ENCODE measurements around the gene EVL. TPM values are rescaled to one million over a fixed set of nuclear protein-coding genes. Genes with fewer than 3 reads are reported as not detected.

Gene EVL
- total and polyA plus RNA-seq, 2 of the 8 experiments (the other 6 are each of a cell fraction or from before 2014, with no cell fraction given) = 30.7 to 64.6 TPM

GRCh38 chr14:100038065-100038464 is 27.2 kb upstream of the EVL start:
- Histone ChIP-seq H2BK15ac (ENCODE audit: low read length) (no peak overlapping the region), H3K79me2 (ENCODE audit: control insufficient read depth in 1 of 2, insufficient read depth in 2 of 2, low read length in 2 of 2) (no peaks in the 10 kb centered on the region; a peak in 1 of 4 replicates), H3K4ac (replicated peaks; ENCODE audit: insufficient read length, low read depth, low read length) (no peak overlapping the region), H3K79me1 (ENCODE audit: low read depth, low read length) (no peaks in the 10 kb centered on the region), H2BK5ac (ENCODE audit: low read depth, low read length) (no peak overlapping the region), H2BK120ac (replicated peaks; ENCODE audit: low read depth, low read length) (no peak overlapping the region), H3K4me1 (replicated peaks in 1 of 4; ENCODE audit: control insufficient read depth in 3 of 4, insufficient read depth in 4 of 4, low read length in 3 of 4) (no peaks in the 10 kb centered on the region; a peak in 1 of 7 replicates), H3K23ac (ENCODE audit: insufficient read length) (no peak overlapping the region), H2BK12ac (ENCODE audit: low read depth, low read length) (no peak overlapping the region), H3K9ac (replicated peaks in 1 of 4; ENCODE audit: extremely low read depth in 1 of 4, low read depth in 3 of 4, low read length in 3 of 4) (no peak overlapping the region), H3K36me3 (ENCODE audit: control insufficient read depth in 2 of 4, insufficient read depth in 4 of 4, low read length in 3 of 4) (no peaks in the 10 kb centered on the region), H3K18ac (ENCODE audit: extremely low read depth, low read length) (no peak overlapping the region), H3K4me3 (ENCODE audit: extremely low read depth in 1 of 4, insufficient read depth in 2 of 4, low read depth in 3 of 4, low read length in 4 of 4) (no peak overlapping the region), H4K91ac (replicated peaks; ENCODE audit: insufficient read length, low read length) (no peak overlapping the region), H3K56ac (replicated peaks; ENCODE audit: insufficient read length, low read depth, low read length) (no peak overlapping the region), H2BK20ac (ENCODE audit: low read length) (no peak overlapping the region), H2AFZ (ENCODE audit: low read length) (no peak overlapping the region), H3K14ac (ENCODE audit: insufficient read length) (no peak overlapping the region), H3K9me3 (ENCODE audit: insufficient read depth in 2 of 2, low read depth in 1 of 2, low read length in 1 of 2) (no peaks in the 10 kb centered on the region), H2AK5ac (ENCODE audit: low read depth, low read length) (no peak overlapping the region), H4K5ac (ENCODE audit: insufficient read length, low read depth, low read length) (no peak overlapping the region), H3K23me2 (ENCODE audit: low read depth, low read length) (no peaks in the 10 kb centered on the region), H4K8ac (ENCODE audit: extremely low read depth, insufficient read depth, low read length) (no peak overlapping the region), H3K27me3 (replicated peaks in 1 of 4; ENCODE audit: control insufficient read depth in 3 of 4, extremely low read depth in 1 of 4, insufficient read depth in 3 of 4, low read length in 3 of 4) (no peaks in the 10 kb centered on the region), H3K4me2 (ENCODE audit: insufficient read depth in 1 of 2, low read depth in 2 of 2, low read length in 2 of 2) (no peak overlapping the region), H4K20me1 (replicated peaks in 1 of 2; ENCODE audit: control insufficient read depth in 1 of 2, insufficient read depth in 2 of 2, low read length in 2 of 2) (peaks cover 0 to 2% of the 10 kb centered on the region in 2 experiments), H3K27ac (ENCODE audit: low read depth, low read length) (no peak overlapping the region)
- TF ChIP-seq SUZ12 (IDR thresholded peaks at IDR 0.05; ENCODE audit: low read length) (no peak), CHD1 (IDR thresholded peaks at IDR 0.05; ENCODE audit: low read depth, low read length) (no peak), SAP30 (IDR thresholded peaks at IDR 0.05; ENCODE audit: insufficient read depth, insufficient replicate concordance, low read length) (no peak), CEBPB (IDR thresholded peaks at IDR 0.05; ENCODE audit: low read depth, low read length) (no peak)
- DNase-seq (ENCODE audit: low read depth in 1 of 2, low spot score in 2 of 2) (no peak), FAIRE-seq (no peak)
- 87% methylated on average over 5 of the region's 5 CpGs; no CpG with 5 or more reads in 1 of the 2 experiments for WGBS, 2 experiments (ENCODE audit: extremely low coverage in 1 of 2, insufficient coverage in 1 of 2, insufficient read length in 1 of 2, insufficient replicate concordance in 2 of 2, low coverage in 1 of 2, low lambda C conversion rate in 2 of 2, missing lambda C conversion rate in 1 of 2)
- ChIA-PET POLR2A (ENCODE audit: partially characterized antibody) (interaction anchor here (1.6 kb wide), 1 partner anchor 12 kb away, joined by 3 read pairs; no protein-coding TSS in a partner anchor), CTCF (ENCODE audit: partially characterized antibody) (interaction anchor here (0.9 to 7.7 kb wide), 8 partner anchors 12 to 117 kb away, joined by 3 to 40 read pairs (median 4); no protein-coding TSS in a partner anchor)

Measured in H1 (cell line).